T-helper 17 cell (primary cell): Measurements from ENCODE around the gene GRAP2. TPM values are rescaled to one million over a fixed set of nuclear protein-coding genes. Genes with fewer than 3 reads are reported as not detected.
"Not testable (repeated sequence)": the region's sequence is repeated elsewhere in the genome, so short reads cannot be mapped to it uniquely, and the experiment has no call there.

Experiments used
- ATAC-seq: fragments of 150-1000 bp; cut with Tn5 transposase; 2 replicates; pipeline ENCODE4 v1.10.0; 2021; ENCODE audit warnings: mild to moderate bottlenecking, moderate library complexity
- DNase-seq, 3 donors: peaks; one replicate each; pipeline versions ENCODE4 v3.0.0 to v3.0.0-alpha.2; 2020 to 2021
- H3K9me3 ChIP-seq: one replicate; pipeline ENCODE4 v1.7.0; 2013; ENCODE audit warnings: low read length, mild to moderate bottlenecking; ENCODE audit not compliant: control insufficient read depth, poor library complexity, severe bottlenecking
- H3K27ac Mint-ChIP-seq: one replicate; pipeline ENCODE4 v1.8.0; 2022; ENCODE audit warnings: mild to moderate bottlenecking, moderate library complexity, mixed read lengths
- H3K27me3 Mint-ChIP-seq: one replicate; pipeline ENCODE4 v1.8.0; 2022; ENCODE audit warnings: mixed read lengths
- H3K36me3 Mint-ChIP-seq: one replicate; pipeline ENCODE4 v1.8.0; 2022; ENCODE audit warnings: low read depth, mixed read lengths
- H3K4me1 Mint-ChIP-seq: one replicate; pipeline ENCODE4 v1.8.0; 2022; ENCODE audit warnings: mild to moderate bottlenecking, mixed read lengths
- H3K4me3 Mint-ChIP-seq: one replicate; pipeline ENCODE4 v1.8.0; 2022; ENCODE audit warnings: mild to moderate bottlenecking, moderate library complexity, mixed read lengths
- total RNA-seq, 4 donors: library from RNA in 2 of 4; stranded (reverse) in 2 of 4; gene quantifications; one replicate each; pipeline ENCODE4 v1.2.3 and lab custom pipeline; 2022 to 2026

Gene GRAP2
- total RNA-seq, 2 donors from 2014 or later: 113 to 195 TPM

DNA sequence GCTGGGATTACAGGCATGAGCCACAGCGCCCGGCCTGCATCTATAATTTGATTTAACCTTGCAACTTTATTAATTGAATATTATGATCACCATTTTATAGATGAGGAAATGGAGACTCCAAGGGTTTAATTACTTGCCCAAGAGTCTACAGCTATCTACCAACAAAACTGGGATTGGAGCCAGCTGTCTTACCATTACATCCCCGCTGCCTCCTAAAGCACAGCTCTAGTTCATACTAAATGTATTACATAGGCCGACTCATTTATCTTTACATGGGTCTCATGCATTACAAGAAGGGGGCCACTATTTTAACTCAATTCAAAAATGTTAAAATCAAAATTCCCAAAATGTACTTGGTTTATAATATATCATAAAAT, 45.2 kb downstream of the GRAP2 start:
- H3K27ac Mint-ChIP-seq: no peak overlapping the region
- H3K4me3 Mint-ChIP-seq: no peak overlapping the region
- ATAC-seq (no peak), DNase-seq (no peak)
- peaks cover 67% of the 10 kb centered on the region for H3K4me1 Mint-ChIP-seq
- H3K36me3 Mint-ChIP-seq: peaks cover 11% of the 10 kb centered on the region
- H3K27me3 Mint-ChIP-seq: no peaks in the 10 kb centered on the region
- no peaks in the 10 kb centered on the region for H3K9me3 ChIP-seq

DNA sequence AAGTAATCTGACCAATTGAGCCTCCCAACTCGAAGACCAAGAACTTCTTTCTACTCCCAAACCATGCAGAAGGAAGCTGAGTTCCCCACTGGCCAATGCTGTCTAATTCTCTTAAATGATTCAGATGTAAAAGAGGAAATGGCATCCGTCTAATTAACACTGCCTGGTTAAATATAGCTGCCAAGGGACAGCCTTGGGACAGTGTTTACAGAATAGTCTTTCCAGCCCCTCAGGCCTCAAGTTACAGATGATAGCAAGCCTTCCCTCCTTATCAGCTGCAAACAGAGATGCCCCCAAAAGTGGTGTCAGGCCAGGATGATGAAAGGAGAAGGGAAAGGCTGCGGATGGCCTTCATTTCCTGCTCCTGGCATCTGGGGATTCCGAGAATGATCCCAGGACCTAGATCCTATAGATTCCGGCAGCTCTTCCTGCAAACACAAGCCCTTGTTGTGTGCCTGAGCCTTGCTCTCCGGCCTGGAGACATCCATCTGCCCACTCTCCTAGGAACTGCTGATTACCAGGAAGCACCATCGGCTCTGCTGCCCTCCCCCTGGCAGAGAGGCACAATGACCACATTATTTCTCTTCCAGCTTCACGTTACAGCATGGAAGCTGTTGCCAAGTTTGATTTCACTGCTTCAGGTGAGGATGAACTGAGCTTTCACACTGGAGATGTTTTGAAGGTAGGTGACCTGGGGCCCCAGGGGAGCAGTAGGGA, 45.8 kb downstream of the GRAP2 start:
- no peak for ATAC-seq
- H3K27ac Mint-ChIP-seq: no peak overlapping the region
- DNase-seq: no peak
- H3K4me3 Mint-ChIP-seq: peak overlapping the region; percentile 76
- H3K9me3 ChIP-seq: no peaks in the 10 kb centered on the region
- no peaks in the 10 kb centered on the region for H3K27me3 Mint-ChIP-seq
- H3K4me1 Mint-ChIP-seq: peaks cover 69% of the 10 kb centered on the region
- H3K36me3 Mint-ChIP-seq: peaks cover 14% of the 10 kb centered on the region

DNA sequence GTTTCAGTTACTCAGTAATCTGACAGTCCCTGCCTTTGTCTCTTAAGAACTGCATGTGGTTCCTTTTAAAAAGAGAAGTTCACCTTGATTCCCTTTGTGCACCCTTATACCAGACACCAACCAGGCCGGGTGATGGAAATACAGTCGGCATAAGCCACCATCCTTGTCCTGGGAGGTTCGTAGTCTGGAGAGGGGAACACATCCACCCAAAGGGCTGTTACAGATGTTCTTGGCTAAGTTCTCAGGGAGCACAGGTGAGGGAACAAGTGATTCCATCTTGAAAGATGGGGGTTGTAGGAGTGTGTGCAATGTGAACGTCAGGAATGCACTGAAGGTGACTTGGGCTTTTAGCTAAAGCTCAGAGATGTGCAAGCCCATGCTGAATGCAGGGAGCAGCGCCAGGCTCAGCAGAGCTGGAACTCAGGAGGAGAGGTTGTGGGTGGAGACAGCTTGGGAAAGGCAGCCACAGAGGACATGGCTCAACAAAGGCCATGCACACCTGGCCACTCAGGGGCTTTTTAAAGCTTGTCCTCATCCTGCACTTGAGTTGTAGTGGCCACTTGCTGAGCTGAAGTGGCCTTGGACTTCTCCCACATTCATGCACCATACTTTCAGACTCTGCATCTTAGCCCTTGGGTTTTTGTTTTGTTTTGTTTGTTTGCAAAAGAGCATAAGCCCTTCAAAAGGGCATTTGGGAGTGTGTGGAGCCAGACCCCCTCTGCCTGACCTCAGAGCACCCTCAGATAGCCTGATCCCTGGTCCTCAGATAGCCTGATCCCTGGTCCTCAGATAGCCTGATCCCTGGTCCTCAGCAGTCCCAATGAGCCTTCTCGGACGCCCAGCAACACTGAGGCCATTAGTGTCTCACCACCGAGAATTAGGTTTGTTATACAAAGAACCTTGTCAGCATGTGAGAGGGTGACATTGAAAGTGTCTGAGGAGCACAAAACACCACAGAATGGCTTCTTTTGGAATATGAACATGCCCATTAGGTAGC, 46.6 kb downstream of the GRAP2 start:
- Mint-ChIP-seq H3K27ac (no peak overlapping the region), H3K36me3 (peaks cover 14% of the 10 kb centered on the region), H3K4me3 (peak overlapping the region; percentile 76), H3K4me1 (peaks cover 68% of the 10 kb centered on the region), H3K27me3 (no peaks in the 10 kb centered on the region)
- no peaks in the 10 kb centered on the region for H3K9me3 ChIP-seq
- DNase-seq (no peak), ATAC-seq (no peak)

DNA sequence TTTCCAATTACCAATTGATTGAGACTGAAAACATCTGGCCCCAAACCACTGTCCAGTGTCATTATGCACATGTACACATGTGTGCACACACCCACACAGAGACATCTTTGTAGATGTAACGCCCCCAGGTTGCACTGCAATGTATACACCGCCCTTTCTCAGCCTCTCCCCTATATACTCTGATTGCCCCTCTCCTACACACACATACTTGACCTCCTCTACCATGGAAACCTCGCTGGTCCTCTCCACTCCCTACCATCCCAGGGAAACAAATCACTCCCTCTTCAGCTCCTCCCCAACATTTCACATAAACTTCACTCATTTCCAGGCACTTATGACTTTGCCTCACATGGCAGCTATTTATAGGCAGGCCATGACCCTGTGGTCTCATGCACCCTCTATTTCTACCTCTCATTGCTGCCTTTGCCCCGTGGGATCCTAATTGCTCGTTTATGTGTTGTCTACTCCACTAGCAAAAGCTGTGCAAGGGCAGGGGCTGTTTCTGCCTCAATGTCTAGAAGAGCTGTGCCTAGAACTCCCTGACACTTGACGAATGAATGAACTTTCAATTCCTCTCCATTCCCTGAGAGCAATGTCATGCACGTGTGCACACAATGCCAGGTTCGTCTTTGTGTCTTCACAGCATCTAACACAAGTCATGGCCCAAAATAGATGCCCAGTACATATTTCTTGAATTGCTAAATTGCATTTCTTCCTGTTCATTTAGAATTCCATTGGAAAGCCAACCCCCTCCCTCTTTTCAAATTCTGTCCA, 49.3 kb downstream of the GRAP2 start:
- DNase-seq: no peak
- H3K36me3 Mint-ChIP-seq: peaks cover 24% of the 10 kb centered on the region

DNA sequence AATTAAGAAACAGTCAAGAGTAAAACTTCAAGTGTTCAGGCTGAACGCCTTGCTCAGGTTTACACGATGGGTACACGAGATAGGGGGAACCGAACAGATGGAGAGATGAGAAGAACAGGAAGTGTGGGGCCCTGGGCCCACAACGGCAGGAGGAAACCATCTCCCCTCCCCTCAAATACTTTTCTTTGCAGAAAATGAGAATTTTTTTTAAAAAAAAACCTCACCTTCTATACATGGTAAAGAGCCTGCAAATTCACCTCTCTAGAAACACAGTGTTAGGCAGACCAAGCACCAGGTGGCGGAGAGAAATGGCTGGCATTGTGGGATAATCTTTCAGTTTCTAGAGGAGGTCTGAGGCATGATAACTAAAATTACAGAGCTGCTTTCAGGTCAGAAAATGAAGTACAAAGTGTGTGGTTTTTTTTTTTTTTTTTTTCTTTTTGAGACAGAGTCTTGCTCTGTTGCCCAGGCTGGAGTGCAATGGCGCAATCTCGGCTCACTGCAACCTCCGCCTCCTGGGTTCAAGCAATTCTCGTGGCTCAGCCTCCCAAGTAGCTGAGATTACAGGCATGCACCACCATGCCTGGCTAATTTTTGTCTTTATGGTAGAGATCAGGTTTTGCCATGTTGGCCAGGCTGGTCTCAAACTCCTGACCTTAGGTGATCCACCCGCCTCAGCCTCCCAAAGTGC, 50.9 kb downstream of the GRAP2 start:
- H3K4me1 Mint-ChIP-seq: peaks cover 60% of the 10 kb centered on the region
- peaks cover 26% of the 10 kb centered on the region for H3K36me3 Mint-ChIP-seq
- ATAC-seq: peak; percentile 83
- not testable (repeated sequence) for H3K27me3 Mint-ChIP-seq, H3K27ac Mint-ChIP-seq, H3K9me3 ChIP-seq
- H3K4me3 Mint-ChIP-seq: peak overlapping the region; percentile 80
- DNase-seq: peak in 1 of 3 donors; percentile 19

More for the DNA sequence above, 49.3 kb downstream of the GRAP2 start:
- Mint-ChIP-seq H3K27ac (no peak overlapping the region), H3K27me3 (no peaks in the 10 kb centered on the region), H3K4me3 (no peak overlapping the region), H3K4me1 (peaks cover 60% of the 10 kb centered on the region)
- no peak for ATAC-seq
- no peaks in the 10 kb centered on the region for H3K9me3 ChIP-seq

DNA sequence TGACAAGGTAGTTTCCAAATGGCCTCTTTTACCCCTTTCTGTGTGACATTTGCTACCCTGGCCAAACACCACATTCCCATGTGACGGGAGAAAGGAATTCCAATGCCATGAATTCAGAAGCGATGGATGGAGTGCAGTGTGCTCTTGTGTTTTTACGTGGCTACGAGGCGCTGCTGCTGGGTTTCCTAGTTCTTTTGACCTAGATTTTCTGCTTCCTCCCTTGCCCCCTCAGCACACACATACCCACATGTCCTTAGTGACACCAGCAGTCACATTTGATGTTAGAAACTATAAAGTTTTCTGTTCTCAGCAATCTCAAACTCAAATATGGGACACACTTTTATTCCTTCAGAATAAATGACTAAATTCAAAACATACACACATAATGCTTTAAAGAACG, 51.5 kb downstream of the GRAP2 start:
- no peaks in the 10 kb centered on the region for H3K27me3 Mint-ChIP-seq
- H3K27ac Mint-ChIP-seq: no peak overlapping the region
- H3K9me3 ChIP-seq: no peaks in the 10 kb centered on the region
- ATAC-seq (peak; percentile 73), DNase-seq (peak in 1 of 3 donors; percentile 20)
- H3K4me1 Mint-ChIP-seq: peaks cover 64% of the 10 kb centered on the region
- peaks cover 26% of the 10 kb centered on the region for H3K36me3 Mint-ChIP-seq
- peak overlapping the region; percentile 80 for H3K4me3 Mint-ChIP-seq

DNA sequence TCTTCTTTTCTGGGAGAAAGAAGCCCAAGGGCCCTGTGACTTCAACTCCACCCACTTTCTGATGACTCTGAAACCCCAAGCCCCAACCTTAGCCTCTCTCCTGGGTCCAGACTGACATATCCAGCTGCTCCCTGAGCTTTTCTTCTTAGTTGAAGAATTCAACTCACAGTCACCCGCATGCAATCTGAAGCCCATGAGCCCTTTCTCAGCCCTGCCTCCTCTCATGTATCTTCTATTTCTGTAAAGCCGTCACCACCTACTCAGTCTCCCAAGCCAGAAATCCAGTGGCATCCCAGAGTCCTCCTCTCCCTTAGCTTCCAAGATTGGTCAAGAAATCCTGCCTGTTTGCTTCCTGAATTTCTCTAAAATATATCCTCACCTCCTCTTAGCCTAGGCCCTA, 52.2 kb downstream of the GRAP2 start:
- peaks cover 68% of the 10 kb centered on the region for H3K4me1 Mint-ChIP-seq
- no peak for ATAC-seq

DNA sequence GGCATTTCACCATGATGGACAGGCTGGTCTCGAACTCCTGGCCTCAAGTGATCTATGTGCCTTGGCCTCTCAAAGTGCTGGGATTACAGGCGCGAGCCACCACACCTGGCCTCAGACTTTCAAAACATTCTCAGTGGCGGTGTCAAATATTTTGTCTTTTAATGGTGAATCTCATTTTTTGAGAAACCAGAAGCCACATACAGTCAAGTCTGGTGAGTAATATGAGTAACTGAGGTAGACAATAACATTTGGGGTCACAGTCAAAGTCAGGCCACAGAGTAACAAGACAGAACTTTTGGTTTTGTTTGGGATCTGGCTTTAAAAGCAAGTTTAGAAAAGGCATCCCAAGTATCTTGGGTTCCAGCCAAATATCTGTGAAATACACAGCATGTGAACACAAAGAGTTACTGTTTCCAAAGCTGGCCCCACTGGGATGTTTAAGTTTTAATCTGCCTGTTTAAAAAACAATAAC, 53.7 kb downstream of the GRAP2 start:
- peaks cover 27% of the 10 kb centered on the region for H3K36me3 Mint-ChIP-seq
- no peak for ATAC-seq
- H3K9me3 ChIP-seq: no peaks in the 10 kb centered on the region

More for the DNA sequence above, 52.2 kb downstream of the GRAP2 start:
- no peaks in the 10 kb centered on the region for H3K27me3 Mint-ChIP-seq
- no peak for DNase-seq
- H3K27ac Mint-ChIP-seq: no peak overlapping the region
- H3K4me3 Mint-ChIP-seq: peak overlapping the region; percentile 73
- no peaks in the 10 kb centered on the region for H3K9me3 ChIP-seq
- H3K36me3 Mint-ChIP-seq: peaks cover 29% of the 10 kb centered on the region

DNA sequence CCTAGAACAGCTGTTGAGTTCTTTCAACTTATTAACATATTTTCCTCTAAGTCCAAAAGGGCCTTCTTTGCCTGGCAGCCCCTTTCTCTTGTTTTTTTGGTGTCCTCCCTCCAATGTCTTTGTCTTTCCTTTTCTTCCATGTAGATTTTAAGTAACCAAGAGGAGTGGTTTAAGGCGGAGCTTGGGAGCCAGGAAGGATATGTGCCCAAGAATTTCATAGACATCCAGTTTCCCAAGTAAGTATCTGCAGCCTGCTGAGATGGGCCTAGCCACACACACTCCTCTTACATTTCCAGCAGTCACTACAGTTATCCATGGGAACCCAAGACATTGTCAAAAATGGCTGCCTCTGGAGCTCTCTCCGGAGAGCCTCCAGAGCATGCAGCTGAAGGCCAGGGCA, 54.8 kb downstream of the GRAP2 start:
- H3K9me3 ChIP-seq: no peaks in the 10 kb centered on the region
- DNase-seq (no peak), ATAC-seq (no peak)
- no peak overlapping the region for H3K4me3 Mint-ChIP-seq
- H3K36me3 Mint-ChIP-seq: peaks cover 30% of the 10 kb centered on the region
- H3K4me1 Mint-ChIP-seq: peaks cover 70% of the 10 kb centered on the region
- H3K27me3 Mint-ChIP-seq: no peaks in the 10 kb centered on the region
- no peak overlapping the region for H3K27ac Mint-ChIP-seq

More for the DNA sequence above, 53.7 kb downstream of the GRAP2 start:
- H3K27ac Mint-ChIP-seq: no peak overlapping the region
- H3K27me3 Mint-ChIP-seq: no peaks in the 10 kb centered on the region
- no peak for DNase-seq
- H3K4me3 Mint-ChIP-seq: no peak overlapping the region
- peaks cover 70% of the 10 kb centered on the region for H3K4me1 Mint-ChIP-seq

DNA sequence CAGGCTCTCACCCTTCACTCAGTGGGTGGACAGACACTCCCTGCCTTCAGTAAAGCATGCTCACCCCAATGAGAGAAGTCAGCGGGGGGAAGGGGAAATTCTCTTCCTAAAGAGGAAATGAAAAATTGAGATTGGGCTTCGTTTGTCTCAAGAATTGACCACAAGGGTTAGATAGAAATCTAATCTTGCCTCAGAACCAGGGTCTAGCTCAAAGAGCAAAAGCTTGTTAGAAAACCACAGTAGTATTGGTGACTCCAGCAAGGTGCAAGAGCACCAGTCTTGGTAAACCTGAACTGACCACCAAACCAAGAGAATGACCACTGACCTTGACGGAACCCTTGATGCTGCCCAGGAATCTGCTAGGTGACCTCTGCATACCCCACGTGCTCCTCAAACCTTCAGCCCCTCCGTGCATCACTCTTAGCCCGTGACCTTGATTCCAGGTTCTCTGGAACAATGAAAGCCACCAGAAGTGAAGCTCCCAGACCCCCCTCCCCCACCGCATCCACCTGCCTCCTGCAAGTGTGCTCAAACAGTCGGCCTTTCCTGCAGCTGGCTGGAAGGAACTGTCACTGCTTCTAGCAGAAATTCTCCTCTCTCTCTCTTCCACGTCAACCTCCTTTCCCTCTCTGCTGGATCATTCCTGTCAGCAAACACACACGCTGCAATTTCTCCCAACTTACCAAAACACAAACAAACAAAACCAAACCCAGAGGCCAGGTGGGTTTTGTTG, 56.2 kb downstream of the GRAP2 start:
- Mint-ChIP-seq H3K27ac (no peak overlapping the region), H3K36me3 (peaks cover 32% of the 10 kb centered on the region)

DNA sequence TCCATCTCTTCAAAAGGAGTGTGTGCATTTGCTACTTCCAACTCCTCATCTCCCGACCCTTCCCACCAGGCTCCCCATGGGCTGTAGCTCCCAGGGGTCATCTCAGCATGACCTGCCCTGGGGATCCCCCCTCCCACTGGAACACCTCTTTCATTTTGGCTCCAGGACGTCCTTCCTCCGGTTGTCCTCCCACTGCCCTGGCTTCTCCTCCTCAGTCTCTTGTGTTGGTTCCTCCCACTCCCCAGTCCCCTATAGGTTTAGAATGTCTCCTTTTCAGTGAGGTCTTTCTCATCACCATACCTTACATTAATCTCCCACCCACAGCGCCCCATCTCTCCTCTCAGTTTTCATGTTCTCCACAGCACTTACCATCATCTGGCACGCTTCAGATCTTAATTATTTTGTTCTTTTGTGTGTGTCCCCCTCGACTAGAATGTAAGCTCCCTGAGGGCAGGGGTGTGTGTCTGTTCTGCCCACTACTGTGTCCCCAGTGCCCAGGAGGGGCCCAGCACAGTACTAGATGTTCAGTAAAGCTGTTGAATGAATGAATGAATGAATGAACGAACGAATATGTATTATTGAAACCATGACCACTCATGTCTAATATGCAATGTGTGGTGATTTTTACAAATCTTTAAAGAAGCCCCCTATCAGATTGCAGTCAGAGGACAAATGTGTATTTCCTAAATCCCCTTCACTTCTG, 57.3 kb downstream of the GRAP2 start:
- ATAC-seq (no peak), DNase-seq (no peak)
- peak overlapping the region; percentile 65 for H3K4me3 Mint-ChIP-seq

More for the DNA sequence above, 56.2 kb downstream of the GRAP2 start:
- Mint-ChIP-seq H3K4me1 (peaks cover 72% of the 10 kb centered on the region), H3K27me3 (no peaks in the 10 kb centered on the region), H3K4me3 (peak overlapping the region; percentile 28)
- no peaks in the 10 kb centered on the region for H3K9me3 ChIP-seq
- ATAC-seq (no peak), DNase-seq (no peak)

More for the DNA sequence above, 57.3 kb downstream of the GRAP2 start:
- Mint-ChIP-seq H3K4me1 (peaks cover 62% of the 10 kb centered on the region), H3K27me3 (no peaks in the 10 kb centered on the region), H3K36me3 (peaks cover 29% of the 10 kb centered on the region), H3K27ac (no peak overlapping the region)
- no peaks in the 10 kb centered on the region for H3K9me3 ChIP-seq
